ENCODE measurements around the gene ZBTB38. TPM values are rescaled to one million over a fixed set of nuclear protein-coding genes. Genes with fewer than 3 reads are reported as not detected.

Gene ZBTB38
- total and polyA plus RNA-seq, 2 experiments from 2014 or later, result 12.9 to 35.9 TPM

GRCh38 chr3:141407047-141407446, 38.7 kb downstream of the ZBTB38 start:
- H3K36me3 ChIP-seq, result peaks cover 10% of the 10 kb centered on the region
- TF ChIP-seq CTCF (IDR thresholded peaks at IDR 0.05; ENCODE audit: low read depth, low read length), result no peak
- H3K27ac ChIP-seq, result no peak overlapping the region
- peak in 1 of 2 donors; percentile 98 for DNase-seq (ENCODE audit: low read depth in 1 of 2, low spot score in 1 of 2)
- peaks cover 20% of the 10 kb centered on the region for H3K4me1 ChIP-seq (ENCODE audit: low read depth)
- H3K4me3 ChIP-seq, result no peak overlapping the region
- H3K9me3 ChIP-seq (ENCODE audit: low read depth), result no peaks in the 10 kb centered on the region
- no peaks in the 10 kb centered on the region for H3K27me3 ChIP-seq

GRCh38 chr3:141407825-141408224, 39.5 kb downstream of the ZBTB38 start:
- DNase-seq (ENCODE audit: low read depth in 1 of 2, low spot score in 1 of 2), result no peak
- H3K4me3 ChIP-seq, result no peak overlapping the region
- H3K27me3 ChIP-seq, result no peaks in the 10 kb centered on the region
- no peaks in the 10 kb centered on the region for H3K9me3 ChIP-seq (ENCODE audit: low read depth)
- peaks cover 10% of the 10 kb centered on the region for H3K36me3 ChIP-seq
- no peak for TF ChIP-seq CTCF (IDR thresholded peaks at IDR 0.05; ENCODE audit: low read depth, low read length)
- no peak overlapping the region for H3K27ac ChIP-seq
- peaks cover 28% of the 10 kb centered on the region for H3K4me1 ChIP-seq (ENCODE audit: low read depth)

GRCh38 chr3:141408596-141408995, 40.3 kb downstream of the ZBTB38 start:
- no peak for DNase-seq (ENCODE audit: low read depth in 1 of 2, low spot score in 1 of 2)
- H3K36me3 ChIP-seq, result peaks cover 10% of the 10 kb centered on the region
- no peak overlapping the region for H3K4me3 ChIP-seq
- H3K27ac ChIP-seq, result no peak overlapping the region
- no peaks in the 10 kb centered on the region for H3K9me3 ChIP-seq (ENCODE audit: low read depth)
- H3K4me1 ChIP-seq (ENCODE audit: low read depth), result peaks cover 28% of the 10 kb centered on the region
- no peak for TF ChIP-seq CTCF (IDR thresholded peaks at IDR 0.05; ENCODE audit: low read depth, low read length)
- no peaks in the 10 kb centered on the region for H3K27me3 ChIP-seq

GRCh38 chr3:141409940-141410241, 41.6 kb downstream of the ZBTB38 start:
- H3K4me3 ChIP-seq, result no peak overlapping the region
- H3K4me1 ChIP-seq (ENCODE audit: low read depth), result peaks cover 28% of the 10 kb centered on the region
- no peaks in the 10 kb centered on the region for H3K9me3 ChIP-seq (ENCODE audit: low read depth)
- no peak for TF ChIP-seq CTCF (IDR thresholded peaks at IDR 0.05; ENCODE audit: low read depth, low read length)
- H3K27me3 ChIP-seq, result no peaks in the 10 kb centered on the region
- no peak for DNase-seq (ENCODE audit: low read depth in 1 of 2, low spot score in 1 of 2)
- H3K36me3 ChIP-seq, result peaks cover 9% of the 10 kb centered on the region
- H3K27ac ChIP-seq, result peak overlapping the region; percentile 70

- Histone ChIP-seq H3K4me3 (no peak overlapping the region), H3K4me1 (ENCODE audit: low read depth) (peaks cover 31% of the 10 kb centered on the region), H3K36me3 (peaks cover 5% of the 10 kb centered on the region), H3K27ac (peak overlapping the region; percentile 70), H3K9me3 (ENCODE audit: low read depth) (no peaks in the 10 kb centered on the region), H3K27me3 (no peaks in the 10 kb centered on the region)
- DNase-seq (ENCODE audit: low read depth in 1 of 2, low spot score in 1 of 2), result peak in 1 of 2 donors; percentile 88
- TF ChIP-seq CTCF (IDR thresholded peaks at IDR 0.05; ENCODE audit: low read depth, low read length), result no peak
Measured at GRCh38 chr3:141410408-141410807, 42.1 kb downstream of the ZBTB38 start.

- H3K4me3 ChIP-seq, result no peak overlapping the region
- TF ChIP-seq CTCF (IDR thresholded peaks at IDR 0.05; ENCODE audit: low read depth, low read length), result no peak
- DNase-seq (ENCODE audit: low read depth in 1 of 2, low spot score in 1 of 2), result peak in 1 of 2 donors; percentile 48
- no peaks in the 10 kb centered on the region for H3K27me3 ChIP-seq
- H3K4me1 ChIP-seq (ENCODE audit: low read depth), result peaks cover 36% of the 10 kb centered on the region
- peaks cover 5% of the 10 kb centered on the region for H3K36me3 ChIP-seq
- H3K27ac ChIP-seq, result peak overlapping the region; percentile 70
- H3K9me3 ChIP-seq (ENCODE audit: low read depth), result no peaks in the 10 kb centered on the region
Measured at GRCh38 chr3:141410846-141411245, 42.5 kb downstream of the ZBTB38 start.

Measured in cardiac muscle cell (in vitro differentiated cells and primary cell).